Inferior parietal cortex (tissue), 1 donor: ENCODE results near the gene SUCLG2.

Experiments used
- DNase-seq: peaks from one replicate; pipeline ENCODE4 v3.0.0-alpha.2; 2016; ENCODE audit errors: extremely low spot score

SUCLG2 gene

DNA sequence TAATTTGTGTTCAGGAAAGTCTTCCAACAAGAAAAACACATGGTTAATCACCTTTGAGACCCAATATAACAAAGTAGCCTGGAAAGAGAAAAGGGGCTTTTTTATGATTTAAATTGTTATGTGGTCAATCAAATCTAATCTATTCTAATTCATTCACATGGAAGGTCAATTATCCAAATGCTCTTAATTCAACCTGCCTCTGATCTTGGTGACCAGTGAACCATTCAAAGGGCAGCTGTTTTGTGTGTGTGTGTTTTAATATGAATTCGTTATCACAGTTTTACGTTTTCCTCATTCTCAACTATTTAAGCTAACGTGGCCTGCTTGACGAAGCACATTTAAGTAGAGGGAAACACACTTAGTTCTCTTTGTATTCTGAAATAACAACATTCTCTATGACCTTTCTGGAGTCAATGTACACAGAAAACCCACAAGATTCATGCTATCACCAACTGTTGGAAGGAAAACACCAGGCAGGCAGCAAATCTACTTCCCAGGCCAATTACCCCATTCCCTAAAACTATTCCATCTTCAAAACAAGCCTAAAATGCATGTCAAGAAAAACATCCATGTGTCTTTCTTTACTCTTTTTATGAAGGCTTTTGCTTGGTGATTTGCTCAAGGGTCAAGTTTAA is 195.4 kb downstream of the SUCLG2 start:
- DNase-seq = no peak

DNA sequence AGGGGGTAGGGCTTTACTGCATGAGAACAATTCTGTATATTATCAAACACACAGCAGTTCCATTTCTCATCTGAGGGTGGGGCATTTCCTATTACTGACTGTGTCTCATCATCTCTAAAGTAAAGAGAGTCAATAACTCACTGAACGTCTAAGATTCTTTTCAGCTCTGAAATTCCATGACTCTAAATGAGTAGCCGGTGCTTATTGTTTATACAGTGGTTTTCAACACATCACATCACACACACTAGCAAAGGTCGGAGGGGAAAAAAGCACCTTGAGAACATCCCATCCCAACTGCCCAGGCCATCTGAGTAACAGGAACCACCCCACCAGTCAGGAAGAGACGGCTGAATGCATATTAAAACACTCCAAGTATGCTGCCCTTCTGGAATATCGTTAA is 196.0 kb downstream of the SUCLG2 start:
- DNase-seq = no peak

DNA sequence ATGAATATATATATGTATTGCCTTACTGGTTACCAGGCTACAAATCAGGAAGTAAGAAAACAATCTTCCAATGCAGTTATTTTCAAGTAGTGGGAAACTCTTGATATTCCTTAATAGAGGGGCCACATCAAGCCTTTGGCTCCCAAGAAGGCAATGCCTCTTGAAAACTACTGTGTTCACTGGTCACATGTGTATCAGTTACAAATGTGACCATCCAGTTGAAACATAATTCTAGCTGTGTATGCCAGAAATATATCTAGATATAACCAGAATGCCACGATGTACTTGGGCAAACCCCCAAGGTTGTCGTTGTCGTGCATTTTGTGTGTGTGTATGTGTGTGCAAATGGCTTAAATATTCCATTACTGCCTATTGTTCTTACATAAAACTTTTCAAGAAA is 200.8 kb downstream of the SUCLG2 start:
- no peak for DNase-seq

DNA sequence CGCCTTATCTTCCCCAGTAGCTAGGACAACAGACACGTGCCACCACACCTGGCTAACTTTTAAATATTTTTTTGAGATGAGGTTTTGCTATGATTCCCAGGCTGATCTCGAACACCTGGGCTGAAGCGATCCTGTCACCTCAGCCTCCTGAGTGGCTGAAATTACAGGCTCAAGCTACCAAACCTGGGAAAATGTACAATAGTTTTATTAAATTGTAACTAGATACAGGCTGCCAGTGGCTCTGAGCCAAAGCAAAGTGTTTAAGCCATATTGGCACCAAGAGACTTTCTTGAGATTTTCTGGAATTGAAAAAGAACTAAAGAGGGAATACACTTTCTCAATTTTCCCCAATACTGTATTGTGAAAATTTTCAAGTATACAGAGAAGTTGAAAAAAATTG is 204.3 kb downstream of the SUCLG2 start:
- no peak for DNase-seq

DNA sequence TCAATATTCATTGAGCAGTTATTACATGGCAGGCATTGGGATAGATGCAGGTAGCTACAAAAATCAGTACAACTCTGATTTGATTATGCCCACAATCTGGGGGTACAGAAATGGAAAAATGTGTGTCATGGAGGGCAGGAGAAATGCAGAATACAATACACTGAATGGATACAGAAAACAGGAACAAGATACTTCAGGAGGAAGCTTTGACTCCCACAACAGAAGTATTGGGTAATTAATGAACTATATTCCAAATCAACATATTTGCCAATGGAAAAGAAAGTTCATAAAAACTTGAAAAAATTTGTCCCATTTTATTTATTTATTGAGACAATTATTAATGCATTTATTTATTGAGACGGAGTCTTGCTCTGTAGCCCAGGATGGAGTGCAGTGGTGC is 207.0 kb downstream of the SUCLG2 start:
- no peak for DNase-seq

DNA sequence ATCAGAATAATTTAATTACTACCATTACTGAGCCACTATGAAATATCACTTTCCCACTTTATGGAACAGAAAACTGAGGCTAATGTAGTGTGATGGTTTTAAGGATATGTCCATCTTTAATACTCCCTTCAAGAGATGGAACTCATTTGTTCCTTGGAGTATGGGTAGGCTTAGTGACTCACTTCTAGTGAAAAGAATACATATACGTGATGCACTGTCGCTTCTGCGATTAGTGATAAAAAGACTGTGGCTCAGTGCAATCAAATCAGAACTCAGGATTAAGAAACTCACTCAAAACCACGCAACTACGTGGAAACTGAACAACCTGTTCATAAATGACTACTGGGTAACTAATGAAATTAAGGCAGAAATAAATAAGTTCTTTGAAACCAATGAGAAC is 216.6 kb downstream of the SUCLG2 start:
- no peak for DNase-seq

DNA sequence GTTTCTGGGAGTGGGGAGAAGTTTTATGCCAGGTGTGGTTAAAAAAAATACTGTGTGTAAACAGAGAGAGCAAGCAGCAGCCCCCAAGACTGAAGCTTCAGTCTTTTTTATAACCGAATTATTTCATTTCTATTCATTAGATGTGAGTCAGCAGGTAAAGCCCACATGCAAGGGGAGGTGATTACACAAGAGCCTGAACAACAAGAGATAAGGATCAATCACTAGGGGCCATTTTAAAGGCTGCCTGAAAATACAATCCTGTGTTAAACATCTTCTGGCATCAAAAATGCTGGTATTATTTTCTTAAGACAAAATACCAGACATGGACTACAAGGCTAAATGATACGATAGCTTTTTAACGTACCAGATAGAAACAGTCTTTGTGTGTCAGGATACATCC is 217.3 kb downstream of the SUCLG2 start:
- DNase-seq = no peak

DNA sequence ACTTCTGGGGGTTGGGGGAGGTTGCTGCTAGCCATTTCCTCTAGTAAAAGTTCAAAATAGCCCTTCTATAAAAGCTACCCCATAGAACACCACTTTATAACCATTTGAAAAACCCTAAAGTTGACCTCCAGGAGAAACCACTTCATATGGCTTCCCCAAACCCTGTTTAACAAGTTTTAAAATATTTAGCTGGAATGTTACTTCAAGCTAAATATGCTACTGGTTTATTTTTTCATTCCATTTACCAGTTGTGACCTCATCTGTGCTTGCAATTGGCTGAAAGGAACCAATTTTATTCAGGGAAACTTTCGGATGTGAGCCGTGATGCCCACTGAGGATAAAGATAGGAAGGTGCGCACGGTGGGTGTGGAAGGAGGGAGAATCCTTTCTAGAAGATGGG is 221.3 kb downstream of the SUCLG2 start:
- DNase-seq = no peak

DNA sequence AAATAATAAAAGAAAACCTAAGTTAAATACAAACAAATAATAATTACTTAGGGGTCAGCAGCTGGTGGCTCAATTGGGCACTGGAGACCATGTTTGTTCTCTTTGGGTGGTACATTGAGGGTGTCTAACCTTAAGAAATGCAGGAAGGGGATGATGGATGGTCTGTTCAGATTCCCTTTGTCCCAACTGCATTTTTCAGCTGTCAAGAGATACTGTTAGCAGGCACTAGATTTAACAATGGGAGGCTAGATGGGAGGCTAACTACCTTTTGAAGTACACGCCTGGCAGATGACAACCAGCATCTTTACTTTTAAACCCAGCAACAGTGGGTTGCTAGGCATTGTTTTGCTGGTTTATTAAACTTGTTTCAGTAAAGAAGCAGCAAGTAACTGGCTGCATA is 222.5 kb downstream of the SUCLG2 start:
- no peak for DNase-seq

DNA sequence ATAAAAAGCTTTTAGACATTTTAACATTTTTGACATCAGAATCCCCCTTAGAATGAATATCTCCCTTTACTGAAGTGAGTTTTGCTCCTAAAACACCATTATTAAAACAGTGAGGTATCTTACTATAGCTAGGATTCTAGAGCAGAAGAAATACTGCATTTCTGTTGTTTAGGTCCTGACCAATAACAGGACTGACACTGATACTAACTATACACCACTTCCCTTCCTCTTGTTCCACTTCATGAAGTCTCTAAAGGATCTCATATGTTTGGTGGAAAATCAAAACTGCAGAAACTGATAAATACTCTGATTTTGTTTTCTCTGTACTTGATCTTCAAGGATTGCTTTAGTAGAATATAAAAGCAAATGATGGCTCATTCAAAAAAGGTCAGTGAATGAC is 230.7 kb downstream of the SUCLG2 start:
- no peak for DNase-seq

DNA sequence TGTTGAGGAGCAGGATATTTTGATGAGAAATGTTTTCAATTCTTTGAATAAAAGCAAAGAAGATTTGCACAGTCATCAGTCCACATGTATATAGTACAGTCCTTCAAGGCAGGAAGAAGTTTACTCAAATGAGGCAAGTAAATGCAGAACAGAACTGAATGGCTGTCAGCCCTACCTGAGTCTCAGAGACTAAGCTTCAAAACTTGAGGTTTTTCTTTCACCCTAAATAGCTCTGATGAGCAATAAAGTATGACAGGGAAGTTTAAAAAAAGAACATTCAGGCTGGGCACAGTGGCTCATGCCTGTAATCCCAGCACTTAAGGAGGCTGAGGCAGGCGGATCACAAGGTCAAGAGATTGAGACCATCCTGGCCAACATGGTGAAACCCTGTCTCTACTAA is 232.5 kb downstream of the SUCLG2 start:
- DNase-seq = no peak

DNA sequence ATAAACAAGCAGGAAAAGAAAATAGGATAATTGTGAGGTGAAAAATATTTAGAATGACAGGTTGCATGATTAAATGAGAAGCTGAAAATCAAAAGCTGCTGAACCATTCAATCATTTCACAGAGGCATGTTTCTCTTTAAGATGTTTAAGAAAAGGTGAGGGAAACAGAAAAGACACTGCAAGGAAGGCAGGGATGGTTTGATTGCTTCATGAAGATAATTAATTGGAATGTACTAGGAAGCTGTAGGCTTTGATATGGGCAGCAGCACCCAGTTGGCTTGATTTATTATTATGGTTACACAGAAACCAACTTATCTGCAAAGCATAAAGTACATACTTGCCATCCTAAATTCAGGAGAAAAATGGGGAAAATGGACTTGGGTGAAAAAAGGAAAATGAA is 234.6 kb downstream of the SUCLG2 start:
- DNase-seq = no peak

DNA sequence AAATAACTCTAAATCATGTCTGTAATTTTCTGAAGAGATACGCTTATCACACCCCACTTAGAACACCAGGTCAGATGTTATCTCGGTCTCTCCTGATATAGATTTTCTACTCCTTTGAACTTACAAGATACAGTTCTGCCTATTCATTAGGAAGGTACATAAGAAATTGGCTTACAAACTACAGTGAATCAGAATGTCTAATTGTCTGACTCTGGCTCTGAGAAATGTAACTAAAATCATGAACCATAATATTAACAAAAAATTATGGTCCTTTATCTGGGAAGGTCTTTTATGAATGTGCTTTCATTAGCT is 235.2 kb downstream of the SUCLG2 start:
- no peak for DNase-seq

DNA sequence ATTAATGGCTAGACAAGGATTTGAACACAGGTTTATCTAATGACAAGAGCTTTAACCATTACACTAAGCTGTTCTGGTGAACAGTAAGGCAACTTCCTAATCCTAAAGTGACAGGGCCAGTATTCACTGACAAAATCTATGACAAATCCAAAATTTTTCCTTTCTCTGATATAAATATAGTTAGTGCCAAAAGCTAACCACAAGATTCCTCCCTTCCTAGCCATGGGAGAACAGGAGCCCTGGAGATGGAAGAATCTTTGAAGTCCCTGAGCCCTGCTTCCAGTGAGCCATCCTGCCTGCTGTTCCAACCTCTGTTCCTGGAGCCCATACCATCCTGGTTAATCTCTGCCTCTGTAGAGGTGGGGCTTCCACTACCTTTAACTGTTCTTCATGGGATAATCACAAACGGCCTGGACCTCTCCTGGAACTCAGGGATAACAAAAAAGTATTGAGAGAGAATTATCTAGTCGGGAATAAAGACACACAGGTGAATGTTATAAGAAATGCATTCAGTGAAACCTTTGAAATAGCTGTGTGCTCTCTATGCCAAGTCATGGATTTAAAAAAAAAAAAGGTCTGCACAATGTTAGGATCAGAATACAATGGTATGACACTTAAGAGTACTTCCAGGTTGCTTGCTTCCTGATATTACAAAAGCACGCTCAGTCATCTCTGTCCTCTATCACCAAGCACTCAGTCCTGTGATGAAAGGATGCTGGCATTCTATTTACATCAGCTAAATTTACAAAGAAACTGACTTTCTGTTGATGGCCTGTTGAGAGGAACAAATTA is 235.8 kb downstream of the SUCLG2 start:
- no peak for DNase-seq

DNA sequence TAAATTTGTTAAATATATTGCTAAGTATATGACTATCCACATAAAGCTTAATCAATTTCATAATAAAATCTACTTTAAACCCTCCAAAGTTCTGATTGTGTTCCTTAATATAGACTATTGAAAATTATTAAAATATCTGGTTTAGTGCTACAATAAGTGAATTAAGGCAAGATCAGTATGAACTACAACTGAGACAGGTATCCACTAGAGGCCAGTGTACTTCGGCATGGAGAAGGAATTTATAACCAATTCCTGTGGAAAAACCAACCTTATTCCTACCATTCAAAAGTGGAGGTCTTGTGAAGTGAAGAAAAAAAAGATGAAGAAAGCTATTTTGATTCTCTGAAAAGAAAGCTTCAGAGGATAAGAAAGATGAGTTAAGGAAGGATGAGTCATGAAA is 237.7 kb downstream of the SUCLG2 start:
- DNase-seq = no peak

DNA sequence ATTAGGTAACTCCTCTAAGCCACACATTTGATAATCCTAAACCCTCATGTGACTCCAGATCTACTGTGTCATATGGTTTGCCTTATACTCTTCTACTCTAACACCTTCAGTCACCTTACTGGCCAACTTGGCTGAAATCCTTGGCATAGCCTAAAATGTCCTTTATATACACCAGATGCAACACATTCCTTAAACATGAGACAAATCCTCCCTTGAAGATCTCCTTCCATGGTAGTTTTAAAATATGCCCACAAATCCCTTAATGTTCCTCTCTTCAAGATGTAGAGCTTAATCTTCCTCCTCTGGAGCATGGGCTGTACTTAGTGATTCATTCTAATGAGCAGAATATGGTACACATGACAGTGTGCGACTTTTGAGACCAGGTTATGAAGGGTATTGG is 238.9 kb downstream of the SUCLG2 start:
- DNase-seq = no peak

DNA sequence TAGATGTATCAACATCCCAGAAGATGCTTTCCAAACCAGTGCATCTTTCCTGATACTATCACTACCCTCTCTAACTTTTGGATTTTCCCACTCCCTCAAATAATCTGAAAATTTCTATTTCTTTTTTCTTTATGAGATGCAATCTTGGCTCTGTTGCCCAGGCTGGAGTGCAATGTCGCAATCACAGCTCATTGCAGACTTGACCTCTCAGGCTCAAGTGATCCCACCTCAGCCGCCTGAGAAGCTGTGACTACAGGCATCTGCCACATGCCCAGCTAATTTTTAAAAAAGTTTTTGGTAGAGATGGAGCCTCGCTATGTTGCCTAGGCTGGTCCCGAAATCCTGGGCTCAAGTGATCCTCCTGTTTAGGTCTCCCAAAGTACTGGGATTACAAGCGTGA is 239.7 kb downstream of the SUCLG2 start:
- no peak for DNase-seq

DNA sequence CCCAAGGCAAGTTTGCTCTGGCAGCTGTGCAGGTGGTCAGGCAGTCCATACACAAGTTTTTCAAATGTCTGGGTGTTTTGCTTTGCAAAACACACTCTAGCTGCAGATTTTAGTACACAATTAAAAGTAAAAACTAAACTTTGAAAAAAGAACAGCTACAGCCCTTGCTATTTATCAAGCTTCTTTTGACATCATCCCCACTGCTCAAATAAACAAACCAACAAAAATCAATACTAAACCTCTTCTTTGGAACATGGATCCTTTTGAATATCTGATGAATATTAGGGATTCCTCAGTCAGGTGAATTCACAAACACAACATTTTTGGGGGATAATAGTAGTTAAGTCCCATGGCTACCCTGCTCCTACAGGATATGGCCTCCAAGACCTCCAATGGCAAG is 249.2 kb downstream of the SUCLG2 start:
- DNase-seq = no peak

DNA sequence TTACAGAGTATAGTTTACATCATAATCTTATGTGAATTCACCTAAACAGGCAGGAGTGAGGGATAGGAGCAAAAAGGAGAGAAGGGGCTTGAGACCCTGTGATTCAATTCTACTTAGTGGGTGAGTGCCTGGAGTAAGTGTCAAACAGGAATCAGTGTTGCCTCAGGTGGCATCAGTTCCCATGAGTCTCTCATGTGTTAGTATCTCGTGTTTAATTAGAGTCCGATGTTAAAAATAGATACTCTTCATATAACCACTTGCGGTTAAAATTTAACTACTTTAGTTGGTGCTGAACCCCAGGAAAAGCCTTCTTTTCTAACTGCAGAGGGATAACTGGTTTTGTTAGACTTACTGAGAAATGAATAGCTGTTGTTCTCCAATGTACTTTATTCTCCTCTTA is 251.5 kb downstream of the SUCLG2 start:
- DNase-seq = no peak

DNA sequence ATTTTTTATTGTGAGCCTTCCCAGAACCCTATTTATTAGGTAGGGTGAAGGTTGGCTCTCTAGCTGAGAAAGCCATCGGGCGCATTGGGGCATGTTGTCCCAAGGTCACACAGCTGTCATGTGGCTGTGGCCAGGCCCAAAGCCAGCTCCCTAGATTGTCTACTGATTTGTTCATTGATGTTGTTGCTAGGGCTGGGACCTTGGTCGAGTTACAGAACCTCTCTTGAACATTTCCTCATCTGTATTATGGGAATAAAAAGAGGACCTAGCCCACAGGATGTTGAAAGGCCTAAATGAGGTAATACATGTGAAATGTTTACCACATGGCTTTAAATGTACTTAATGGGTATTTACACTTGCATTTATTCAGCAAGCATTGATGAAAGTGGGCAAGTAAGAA is 252.5 kb downstream of the SUCLG2 start:
- DNase-seq = no peak

DNA sequence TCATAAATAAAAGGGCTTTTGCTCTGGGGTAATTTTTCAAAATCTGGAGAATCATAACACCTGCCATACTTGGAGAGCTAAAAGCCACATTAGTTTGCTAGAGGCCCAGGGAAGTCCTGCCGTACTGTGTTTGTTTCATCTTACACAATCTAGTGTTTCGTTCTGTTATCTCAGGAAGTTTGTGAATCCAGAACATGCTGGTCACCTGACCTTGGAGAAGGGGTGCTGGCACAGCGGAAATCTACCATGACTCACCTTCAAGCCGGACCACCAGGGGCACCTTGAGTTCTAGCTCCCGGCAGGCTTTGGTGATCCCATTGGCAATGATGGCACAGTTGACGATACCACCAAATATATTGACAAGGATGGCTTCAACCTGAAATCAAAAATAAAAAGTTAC is 253.9 kb downstream of the SUCLG2 start:
- DNase-seq = no peak

DNA sequence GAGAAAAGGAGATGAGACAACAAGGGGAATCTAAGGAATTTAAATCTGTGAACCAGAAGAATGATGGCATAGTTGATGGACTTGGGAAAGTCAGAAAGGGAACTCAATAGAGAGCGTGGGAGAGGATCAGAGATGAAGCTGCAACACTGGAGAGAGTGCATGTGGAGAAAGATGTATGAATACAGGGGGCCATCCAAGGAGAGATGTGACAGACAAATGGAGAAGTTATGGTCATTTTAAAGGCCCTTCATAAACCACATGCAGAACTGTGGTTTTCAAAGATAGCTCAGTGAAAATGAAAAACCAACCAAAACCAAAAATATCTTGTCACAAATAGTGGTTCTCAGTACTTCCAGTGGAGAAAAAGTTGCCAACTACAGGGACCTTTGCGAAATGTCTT is 265.2 kb downstream of the SUCLG2 start:
- DNase-seq = no peak

DNA sequence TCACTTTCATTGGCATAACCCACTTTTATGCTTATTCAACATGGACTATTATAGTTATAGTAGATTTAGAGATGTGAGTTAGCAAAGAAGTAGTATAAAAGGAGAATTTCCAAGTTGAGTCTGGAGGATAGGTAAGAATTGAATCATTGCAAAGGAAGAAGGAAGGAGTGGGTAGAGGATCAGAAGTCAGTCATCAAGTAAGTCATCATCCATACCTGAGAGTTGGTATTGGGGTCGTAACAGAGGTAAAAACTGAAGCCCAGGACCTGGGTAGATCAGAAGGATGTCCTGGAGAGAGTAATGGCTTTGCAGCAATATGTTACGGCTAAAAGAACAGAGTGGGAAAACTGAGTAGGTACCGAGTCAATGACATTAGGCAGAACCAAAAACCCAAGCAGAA is 265.7 kb downstream of the SUCLG2 start:
- no peak for DNase-seq

DNA sequence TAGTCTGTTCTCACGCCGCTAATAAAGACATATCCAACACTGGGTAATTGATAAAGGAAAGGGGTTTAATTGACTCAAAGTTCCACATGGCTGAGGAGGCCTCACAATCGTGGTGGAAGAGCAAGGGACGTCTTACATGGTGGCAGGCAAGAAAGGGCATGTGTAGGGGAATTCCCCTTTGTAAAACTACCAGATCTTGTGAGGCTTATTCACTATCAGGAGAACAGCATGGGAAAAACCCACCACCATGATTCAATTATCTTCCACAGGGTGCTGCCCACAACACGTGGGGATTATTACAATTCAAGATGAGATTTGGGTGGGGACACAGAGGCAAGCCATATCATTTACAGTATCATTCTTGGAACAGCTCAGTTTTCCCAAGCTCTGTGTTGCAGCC is 268.0 kb downstream of the SUCLG2 start:
- DNase-seq = no peak
